ENCODE measurements around the gene EFCAB11.

DNA sequence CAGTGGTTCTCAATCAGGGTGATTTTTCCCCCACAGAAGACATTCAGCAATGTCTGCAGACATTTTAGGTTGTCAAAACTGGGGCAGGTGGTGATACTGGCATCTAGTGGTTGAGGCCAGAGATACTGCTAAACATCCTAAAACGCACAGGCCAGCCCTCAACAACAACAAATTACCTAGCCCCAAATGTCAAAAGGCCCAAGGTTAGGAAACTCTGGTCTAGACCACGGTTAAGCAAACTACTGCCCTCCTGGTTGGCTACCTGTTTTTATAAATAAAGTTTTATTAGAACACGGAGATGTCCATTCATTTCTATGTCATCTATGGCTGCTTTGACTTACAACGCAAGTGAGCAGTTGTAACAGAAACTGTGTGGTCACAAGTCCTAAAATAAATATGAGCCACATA lies 186.7 kb downstream of the EFCAB11 start:
- TF ChIP-seq EP300 (IDR thresholded peaks at IDR 0.05; ENCODE audit: borderline replicate concordance): no peak
- no peak for TF ChIP-seq TEAD4 (IDR thresholded peaks at IDR 0.05)
- TF ChIP-seq, protein P1, sequence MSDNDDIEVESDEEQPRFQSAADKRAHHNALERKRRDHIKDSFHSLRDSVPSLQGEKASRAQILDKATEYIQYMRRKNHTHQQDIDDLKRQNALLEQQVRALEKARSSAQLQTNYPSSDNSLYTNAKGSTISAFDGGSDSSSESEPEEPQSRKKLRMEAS (IDR thresholded peaks at IDR 0.05): no peak
- TF ChIP-seq TCF12 (IDR thresholded peaks at IDR 0.05; ENCODE audit: low read depth): no peak
- no peak for TF ChIP-seq TAF1 (IDR thresholded peaks at IDR 0.05; ENCODE audit: low read depth)
- TF ChIP-seq CEBPB (IDR thresholded peaks at IDR 0.05): no peak
- TF ChIP-seq, protein P2, sequence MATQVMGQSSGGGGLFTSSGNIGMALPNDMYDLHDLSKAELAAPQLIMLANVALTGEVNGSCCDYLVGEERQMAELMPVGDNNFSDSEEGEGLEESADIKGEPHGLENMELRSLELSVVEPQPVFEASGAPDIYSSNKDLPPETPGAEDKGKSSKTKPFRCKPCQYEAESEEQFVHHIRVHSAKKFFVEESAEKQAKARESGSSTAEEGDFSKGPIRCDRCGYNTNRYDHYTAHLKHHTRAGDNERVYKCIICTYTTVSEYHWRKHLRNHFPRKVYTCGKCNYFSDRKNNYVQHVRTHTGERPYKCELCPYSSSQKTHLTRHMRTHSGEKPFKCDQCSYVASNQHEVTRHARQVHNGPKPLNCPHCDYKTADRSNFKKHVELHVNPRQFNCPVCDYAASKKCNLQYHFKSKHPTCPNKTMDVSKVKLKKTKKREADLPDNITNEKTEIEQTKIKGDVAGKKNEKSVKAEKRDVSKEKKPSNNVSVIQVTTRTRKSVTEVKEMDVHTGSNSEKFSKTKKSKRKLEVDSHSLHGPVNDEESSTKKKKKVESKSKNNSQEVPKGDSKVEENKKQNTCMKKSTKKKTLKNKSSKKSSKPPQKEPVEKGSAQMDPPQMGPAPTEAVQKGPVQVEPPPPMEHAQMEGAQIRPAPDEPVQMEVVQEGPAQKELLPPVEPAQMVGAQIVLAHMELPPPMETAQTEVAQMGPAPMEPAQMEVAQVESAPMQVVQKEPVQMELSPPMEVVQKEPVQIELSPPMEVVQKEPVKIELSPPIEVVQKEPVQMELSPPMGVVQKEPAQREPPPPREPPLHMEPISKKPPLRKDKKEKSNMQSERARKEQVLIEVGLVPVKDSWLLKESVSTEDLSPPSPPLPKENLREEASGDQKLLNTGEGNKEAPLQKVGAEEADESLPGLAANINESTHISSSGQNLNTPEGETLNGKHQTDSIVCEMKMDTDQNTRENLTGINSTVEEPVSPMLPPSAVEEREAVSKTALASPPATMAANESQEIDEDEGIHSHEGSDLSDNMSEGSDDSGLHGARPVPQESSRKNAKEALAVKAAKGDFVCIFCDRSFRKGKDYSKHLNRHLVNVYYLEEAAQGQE (IDR thresholded peaks at IDR 0.05; ENCODE audit: low read depth): no peak
- TF ChIP-seq YY1 (IDR thresholded peaks at IDR 0.05; ENCODE audit: low read depth): no peak
